Prostate gland (tissue), 2 donors: Measurements from ENCODE around the gene UBL7. TPM values are rescaled to one million over a fixed set of nuclear protein-coding genes. Genes with fewer than 3 reads are reported as not detected.
"Not testable (repeated sequence)": the region's sequence is repeated elsewhere in the genome, so short reads cannot be mapped to it uniquely, and the experiment has no call there.

ENCODE experiments used
- DNase-seq: peaks from one replicate; pipeline ENCODE4 v3.0.0-alpha.2; 2019; ENCODE audit warnings: low spot score
- H3K27ac ChIP-seq, 2 donors: fragments of 200-600 bp; sonication (generic); 2 replicates each; pipeline ENCODE4 v1.5.1; 2017 to 2019
- H3K27me3 ChIP-seq: fragments of 200-600 bp; sonication (generic); replicated peaks from 2 replicates; pipeline ENCODE4 v1.5.1; 2019; ENCODE audit not compliant: insufficient read depth
- H3K36me3 ChIP-seq, 2 donors: fragments of 200-600 bp; sonication (generic); 1 replicate in 1 of 2; 2 replicates in 1 of 2; pipeline versions ENCODE4 v1.5.1 to v1.8.1; 2017 to 2019
- H3K4me1 ChIP-seq: fragments of 200-600 bp; sonication (generic); replicated peaks from 2 replicates; pipeline ENCODE4 v1.5.1; 2019
- H3K4me3 ChIP-seq, 2 donors: fragments of 200-600 bp; sonication (generic); 2 replicates each; pipeline ENCODE4 v1.5.1; 2017 to 2019
- H3K9me3 ChIP-seq: fragments of 200-600 bp; sonication (generic); 2 replicates; pipeline ENCODE4 v1.5.1; 2017
- CTCF ChIP-seq, 4 experiments: fragments of 200-600 bp in 2 of 4; fragments of 450-650 bp in 2 of 4; sonication (generic) in 2 of 4; IDR thresholded peaks; 1 replicate in 3 of 4; 2 replicates in 1 of 4; pipeline ENCODE4 v1.5.1; 2016 to 2019; ENCODE audit warnings: antibody characterized with exemption in 4 of 4, mild to moderate bottlenecking in 2 of 4, moderate library complexity in 2 of 4
- POLR2A ChIP-seq: fragments of 450-650 bp; IDR thresholded peaks from one replicate; pipeline ENCODE4 v1.6.1; 2016; ENCODE audit warnings: antibody characterized with exemption, mild to moderate bottlenecking
- POLR2AphosphoS5 ChIP-seq: sonication (generic); formaldehyde crosslinking; IDR thresholded peaks from one replicate; pipeline ENCODE4 v1.6.1; 2017; ENCODE audit warnings: antibody characterized with exemption
- WGBS: methylation state at CpG from one replicate; pipeline ENCODE4 v1.1.5; 2018; 5-methylcytosine and 5-hydroxymethylcytosine counted together
- intact Hi-C: fragments of 100-400 bp; cut with DNase I; formaldehyde crosslinking; loops from one replicate; pipeline ENCODE4 v1.14.2; 2022
- total RNA-seq, 2 donors: library from RNA; depleted of rRNA; stranded (reverse); fragments of >200 nt; gene quantifications; one replicate each; pipeline ENCODE4 v1.1.0, GENCODE V29; 2016

Gene UBL7
- total RNA-seq, 2 donors from 2014 or later, result 83.1 to 85.2 TPM

- intact Hi-C loops, result no loop called here
- H3K4me3 ChIP-seq, result no peak overlapping the region
- H3K4me1 ChIP-seq, result no peaks in the 10 kb centered on the region
- TF ChIP-seq CTCF (IDR thresholded peaks at IDR 0.05) (no peak), POLR2AphosphoS5 (no peak), POLR2A (no peak)
- H3K9me3 ChIP-seq, result no peaks in the 10 kb centered on the region
- no peak overlapping the region for H3K27ac ChIP-seq
- no peak for DNase-seq
- no peaks in the 10 kb centered on the region for H3K27me3 ChIP-seq
- 98% methylated on average over 3 of the region's 3 CpGs for WGBS
- peaks cover 8 to 12% of the 10 kb centered on the region in 2 donors for H3K36me3 ChIP-seq
These were observed 2.5 kb downstream of the UBL7 start for GRCh38 chr15:74458473-74458872.

- intact Hi-C loops, H3K27ac ChIP-seq, DNase-seq, H3K4me3 ChIP-seq, H3K27me3 ChIP-seq, H3K9me3 ChIP-seq, H3K4me1 ChIP-seq: not testable (repeated sequence)
- peaks cover 13 to 15% of the 10 kb centered on the region in 2 donors for H3K36me3 ChIP-seq
- WGBS, result 94% methylated on average over 10 of the region's 10 CpGs
These were observed 3.9 kb downstream of the UBL7 start for GRCh38 chr15:74457036-74457435.

DNA sequence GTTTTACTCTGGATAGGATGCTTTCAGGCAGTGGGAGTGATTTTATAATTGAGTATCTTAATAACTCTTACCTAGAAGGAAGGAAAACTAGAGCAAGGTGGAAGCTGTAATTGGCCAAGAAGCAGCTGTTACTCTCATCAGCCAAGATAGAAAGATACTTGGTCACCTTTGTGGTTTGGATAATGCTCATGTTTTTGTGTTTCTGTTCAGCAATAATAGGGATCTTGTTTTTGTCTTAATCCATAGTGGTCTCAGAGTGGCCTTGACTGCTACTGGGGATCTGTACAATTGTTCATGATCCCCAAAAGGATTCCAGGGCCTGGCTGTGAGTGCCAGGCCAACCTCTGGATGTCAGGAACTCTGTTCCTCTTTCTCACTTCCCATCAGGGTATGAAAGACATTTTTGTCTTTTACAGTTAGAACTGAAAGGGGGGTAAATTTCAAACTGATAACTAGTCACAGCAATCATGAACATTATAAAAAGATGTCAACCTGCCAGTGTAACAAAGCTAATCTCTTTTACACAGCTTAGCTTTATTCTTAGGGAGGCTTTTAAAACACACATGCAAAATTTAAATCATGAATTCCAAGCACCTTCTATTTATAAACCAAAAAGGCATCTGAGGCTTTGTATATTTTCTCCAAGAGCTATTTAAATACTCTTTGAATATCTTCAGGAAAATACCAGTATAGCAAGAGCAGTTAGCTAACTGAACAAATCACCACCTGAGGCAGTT, 6.0 kb downstream of the UBL7 start:
- H3K9me3 ChIP-seq, result no peaks in the 10 kb centered on the region
- peaks cover 13 to 17% of the 10 kb centered on the region in 2 donors for H3K36me3 ChIP-seq
- no peak overlapping the region for H3K4me3 ChIP-seq
- no peak overlapping the region for H3K27ac ChIP-seq
- no peak for DNase-seq
- TF ChIP-seq POLR2A, result no peak
- H3K4me1 ChIP-seq, result no peaks in the 10 kb centered on the region
- intact Hi-C loops, result no loop called here
- no peaks in the 10 kb centered on the region for H3K27me3 ChIP-seq

DNA sequence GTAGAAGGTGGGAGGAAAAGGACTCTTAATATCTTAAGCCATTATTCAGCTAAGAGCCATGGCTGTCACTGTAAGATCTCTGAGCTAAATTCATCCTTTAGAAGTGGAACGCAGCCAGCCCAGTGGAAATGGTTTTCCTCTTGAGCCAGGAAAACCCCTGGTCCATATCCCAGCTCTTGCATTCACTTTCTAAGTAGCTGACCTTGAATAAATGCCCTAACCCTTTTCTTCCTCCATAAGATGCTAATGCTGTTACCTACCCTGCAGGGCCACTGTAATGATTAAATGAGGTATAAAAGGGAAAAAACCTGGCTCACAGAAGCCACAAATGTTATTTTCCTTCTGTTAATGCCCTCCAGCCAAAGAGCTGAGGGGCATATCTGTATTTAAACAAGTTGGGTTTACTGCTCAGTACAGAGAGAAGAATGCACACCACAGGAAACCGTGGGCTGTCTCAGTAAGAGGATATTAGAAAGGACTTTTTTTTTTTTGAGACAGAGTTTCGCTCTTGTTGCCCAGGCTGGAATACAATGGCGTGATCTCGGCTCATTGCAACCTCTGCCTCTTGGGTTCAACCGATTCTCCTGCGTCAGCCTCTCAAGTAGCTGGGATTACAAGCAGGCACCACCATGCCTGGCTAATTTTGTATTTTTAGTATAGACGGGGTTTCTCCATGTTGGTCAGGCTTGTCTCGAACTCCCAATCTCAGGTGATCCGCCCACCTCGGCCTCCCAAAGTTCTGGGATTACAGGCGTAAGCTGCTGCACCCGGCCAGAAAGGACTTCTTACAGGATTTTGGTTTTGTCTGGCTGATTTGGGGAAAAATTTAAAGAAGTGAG, 6.8 kb downstream of the UBL7 start:
- Histone ChIP-seq H3K4me1 (no peaks in the 10 kb centered on the region), H3K27me3 (no peaks in the 10 kb centered on the region), H3K9me3 (no peaks in the 10 kb centered on the region), H3K36me3 (peaks cover 18 to 20% of the 10 kb centered on the region in 2 donors), H3K27ac (no peak overlapping the region), H3K4me3 (no peak overlapping the region)
- no peak for TF ChIP-seq POLR2AphosphoS5
- TF ChIP-seq CTCF (IDR thresholded peaks at IDR 0.05), result no peak
- TF ChIP-seq POLR2A, result no peak
- WGBS, result 78% methylated on average over 13 of the region's 13 CpGs
- DNase-seq, result no peak
- intact Hi-C loops, result no loop called here

DNA sequence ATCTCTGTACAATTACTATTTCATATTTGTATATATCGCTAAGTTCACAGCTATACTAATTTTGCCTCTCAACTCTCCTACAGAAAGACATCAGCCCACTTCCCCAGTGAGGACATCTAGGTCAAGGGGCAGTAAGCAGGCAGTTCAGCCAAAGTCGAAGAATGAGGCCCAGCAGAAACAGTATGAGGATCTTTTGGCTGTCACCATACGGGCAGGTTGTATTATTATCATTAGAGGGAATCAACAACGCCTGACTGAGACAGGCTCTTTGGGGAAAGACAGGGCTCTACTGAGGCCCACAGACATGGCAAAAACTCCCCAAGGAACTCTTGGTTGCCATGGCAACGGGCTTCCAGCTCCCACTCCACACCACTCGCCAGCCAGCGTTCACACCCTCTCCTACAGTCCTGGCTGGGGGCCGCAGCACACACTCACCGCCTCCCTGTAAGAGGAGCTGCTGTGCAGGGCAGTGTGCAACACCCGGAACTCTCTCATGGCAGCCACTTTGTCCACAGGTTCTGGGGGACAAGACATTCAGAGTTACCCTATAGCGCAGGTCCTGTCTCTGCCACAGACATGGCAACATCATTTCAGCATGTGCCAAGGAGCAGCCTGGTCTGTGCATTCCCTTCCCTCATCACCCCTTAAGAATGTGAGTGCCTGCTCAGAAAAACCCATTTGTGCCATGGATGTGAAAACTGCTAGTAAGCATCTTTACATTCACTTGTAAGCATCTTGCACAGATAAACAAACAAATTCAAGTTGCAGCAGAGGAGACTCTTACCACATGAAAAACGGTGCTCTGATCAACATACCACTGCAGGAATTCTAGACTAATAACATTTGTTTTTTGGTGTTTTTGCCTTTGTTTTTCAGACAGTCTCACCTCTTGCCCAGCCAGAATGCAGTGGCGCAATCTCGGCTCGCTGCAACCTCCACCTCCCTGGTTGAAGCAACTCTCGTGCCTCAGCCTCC, 8.8 kb downstream of the UBL7 start:
- H3K36me3 ChIP-seq, result peaks cover 23 to 31% of the 10 kb centered on the region in 2 donors

More for the DNA sequence above, 8.8 kb downstream of the UBL7 start:
- Histone ChIP-seq H3K4me3 (no peak overlapping the region), H3K27ac (no peak overlapping the region), H3K4me1 (no peaks in the 10 kb centered on the region), H3K9me3 (no peaks in the 10 kb centered on the region), H3K27me3 (no peaks in the 10 kb centered on the region)
- 84% methylated on average over 16 of the region's 16 CpGs for WGBS
- intact Hi-C loops, result no loop called here
- TF ChIP-seq POLR2A (no peak), CTCF (IDR thresholded peaks at IDR 0.05) (no peak), POLR2AphosphoS5 (no peak)
- no peak for DNase-seq
